Natural killer cell (primary cell): Measurements from ENCODE around the gene MYCBP2. TPM values are rescaled to one million over a fixed set of nuclear protein-coding genes. Genes with fewer than 3 reads are reported as not detected.
A peak's percentile ranks its signal among the peaks of the same experiment; 100 is the strongest.

Experiments used
- ATAC-seq, 3 donors: fragments of 150-1000 bp in 2 of 3; fragments of 200-7000 bp in 1 of 3; cut with Tn5 transposase; 1 replicate in 1 of 3; 2 replicates in 2 of 3; pipeline ENCODE4 v1.10.0; 2021; ENCODE audit warnings: mild to moderate bottlenecking in 2 of 3, moderate library complexity in 2 of 3
- DNase-seq, 2 donors: peaks; one replicate each; pipeline versions ENCODE4 v3.0.0 to v3.0.0-alpha.2; 2013 to 2021; ENCODE audit warnings: mixed read lengths in 1 of 2
- H3K27ac ChIP-seq: one replicate; pipeline ENCODE4 v1.5.1; 2013; ENCODE audit warnings: mild to moderate bottlenecking, low read length
- H3K27me3 ChIP-seq: one replicate; pipeline ENCODE4 v1.6.1; 2013; ENCODE audit warnings: low read length; ENCODE audit not compliant: control insufficient read depth, insufficient read depth
- H3K36me3 ChIP-seq: one replicate; pipeline ENCODE4 v1.6.1; 2013; ENCODE audit warnings: low read length; ENCODE audit not compliant: control insufficient read depth, insufficient read depth
- H3K4me1 ChIP-seq: one replicate; pipeline ENCODE4 v1.6.1; 2013; ENCODE audit warnings: low read length; ENCODE audit not compliant: control insufficient read depth, insufficient read depth
- H3K4me3 ChIP-seq: one replicate; pipeline ENCODE4 v1.5.1; 2013; ENCODE audit warnings: low read length
- H3K9me3 ChIP-seq: one replicate; pipeline ENCODE4 v1.6.1; 2013; ENCODE audit warnings: low read length; ENCODE audit not compliant: control insufficient read depth, insufficient read depth
- H3K27ac Mint-ChIP-seq, 2 donors: one replicate each; pipeline ENCODE4 v1.8.0; 2022; ENCODE audit warnings: mild to moderate bottlenecking in 2 of 2, mixed read lengths in 2 of 2, moderate library complexity in 1 of 2
- H3K27me3 Mint-ChIP-seq, 2 donors: one replicate each; pipeline ENCODE4 v1.8.0; 2022; ENCODE audit warnings: low read depth in 2 of 2, mixed read lengths in 2 of 2
- H3K36me3 Mint-ChIP-seq: one replicate; pipeline ENCODE4 v1.8.0; 2022; ENCODE audit warnings: mixed read lengths
- H3K4me1 Mint-ChIP-seq, 2 donors: one replicate each; pipeline ENCODE4 v1.8.0; 2022; ENCODE audit warnings: mixed read lengths in 2 of 2
- H3K4me3 Mint-ChIP-seq: one replicate; pipeline ENCODE4 v1.8.0; 2022; ENCODE audit warnings: mild to moderate bottlenecking, moderate library complexity, mixed read lengths
- H3K9me3 Mint-ChIP-seq, 2 donors: one replicate each; pipeline ENCODE4 v1.8.0; 2022; ENCODE audit warnings: mixed read lengths in 2 of 2
- CTCF ChIP-seq: fragments of 200-600 bp; IDR thresholded peaks from one replicate; pipeline ENCODE4 v1.8.0; 2022; ENCODE audit warnings: antibody characterized with exemption
- WGBS: methylation state at CpG from one replicate; pipeline ENCODE4 v1.1.7; 2013; ENCODE audit warnings: missing lambda C conversion rate; ENCODE audit not compliant: insufficient coverage; 5-methylcytosine and 5-hydroxymethylcytosine counted together
- intact Hi-C: fragments of 100-400 bp; cut with micrococcal nuclease; formaldehyde crosslinking; loops from one replicate; pipeline ENCODE4 v1.14.2; 2022
- total RNA-seq, 4 donors: library from RNA; stranded (reverse); fragments of 120-200 nt in 1 of 4; gene quantifications; one replicate each; pipeline versions ENCODE4 v1.2.3 to v1.2.4, GENCODE V29; 2013 to 2022

Gene MYCBP2
- total RNA-seq, 3 donors from 2014 or later (not counting 1 experiment from before 2014, with no cell fraction given), result 119 to 155 (median 147) TPM

DNA sequence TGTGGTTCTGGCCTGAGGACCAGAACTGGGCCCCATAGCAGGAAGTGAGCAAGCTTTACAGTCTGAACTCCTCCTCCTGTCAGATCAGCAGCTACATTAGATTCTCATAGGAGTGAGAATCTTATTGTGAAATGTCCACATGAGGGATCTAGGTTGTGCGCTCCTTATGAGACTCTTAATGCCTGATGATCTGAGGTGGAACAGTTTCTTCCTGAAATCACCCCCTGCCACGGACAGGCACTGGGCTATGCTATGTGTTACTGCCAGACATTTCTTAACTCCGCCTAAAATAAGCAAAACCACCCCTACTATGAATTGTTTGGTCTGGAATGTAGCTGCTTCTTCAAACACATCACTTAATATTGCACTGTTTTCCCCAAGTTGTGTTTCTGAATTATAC lies 304.6 kb downstream of the MYCBP2 start:
- Mint-ChIP-seq H3K27me3 (peaks cover 0 to 3% of the 10 kb centered on the region in 2 donors), H3K36me3 (peaks cover under 1% of the 10 kb centered on the region), H3K4me1 (peaks cover 47 to 56% of the 10 kb centered on the region in 2 donors), H3K27ac (peak overlapping the region in 1 of 2 donors; percentile 23), H3K4me3 (peak overlapping the region; percentile 13), H3K9me3 (no peaks in the 10 kb centered on the region)
- ATAC-seq, result no peak
- H3K27me3 ChIP-seq, result no peaks in the 10 kb centered on the region
- peaks cover 17% of the 10 kb centered on the region for H3K4me1 ChIP-seq
- H3K36me3 ChIP-seq, result peaks cover 28% of the 10 kb centered on the region
- 64% methylated on average over 3 of the region's 3 CpGs for WGBS
- intact Hi-C loops, result no loop called here
- no peaks in the 10 kb centered on the region for H3K9me3 ChIP-seq
- TF ChIP-seq CTCF, result no peak
- H3K4me3 ChIP-seq, result no peak overlapping the region
- DNase-seq, result no peak
- H3K27ac ChIP-seq, result no peak overlapping the region

DNA sequence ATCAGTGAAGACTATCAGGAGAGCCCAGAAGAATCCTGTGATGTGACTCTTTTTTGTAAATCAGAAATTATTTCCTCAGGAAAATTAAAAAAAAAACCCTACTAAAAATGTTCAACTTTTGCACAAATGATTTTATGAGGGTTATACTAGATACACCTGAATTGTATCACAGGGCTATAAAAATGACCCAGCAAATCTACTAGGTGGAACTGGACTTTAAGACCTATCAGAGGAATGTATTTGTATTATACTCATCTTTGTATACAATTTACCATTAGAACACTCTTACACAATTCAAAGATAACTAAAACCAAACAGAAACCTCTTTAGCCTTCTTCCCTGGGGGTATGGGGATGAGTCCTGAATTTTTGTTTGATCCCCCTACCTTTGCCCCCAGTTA lies 307.1 kb downstream of the MYCBP2 start:
- H3K4me1 Mint-ChIP-seq, result peaks cover 43 to 44% of the 10 kb centered on the region in 2 donors
- Histone ChIP-seq H3K36me3 (peaks cover 53% of the 10 kb centered on the region), H3K4me3 (no peak overlapping the region), H3K4me1 (peaks cover 7% of the 10 kb centered on the region), H3K9me3 (no peaks in the 10 kb centered on the region), H3K27me3 (no peaks in the 10 kb centered on the region), H3K27ac (no peak overlapping the region)
- intact Hi-C loops, result no loop called here
- DNase-seq (no peak), ATAC-seq (no peak)
- H3K27me3 Mint-ChIP-seq, result no peaks in the 10 kb centered on the region
- H3K4me3 Mint-ChIP-seq, result no peak overlapping the region
- H3K27ac Mint-ChIP-seq, result no peak overlapping the region
- H3K9me3 Mint-ChIP-seq, result no peaks in the 10 kb centered on the region
- no peak for TF ChIP-seq CTCF
- H3K36me3 Mint-ChIP-seq, result peaks cover 8% of the 10 kb centered on the region

DNA sequence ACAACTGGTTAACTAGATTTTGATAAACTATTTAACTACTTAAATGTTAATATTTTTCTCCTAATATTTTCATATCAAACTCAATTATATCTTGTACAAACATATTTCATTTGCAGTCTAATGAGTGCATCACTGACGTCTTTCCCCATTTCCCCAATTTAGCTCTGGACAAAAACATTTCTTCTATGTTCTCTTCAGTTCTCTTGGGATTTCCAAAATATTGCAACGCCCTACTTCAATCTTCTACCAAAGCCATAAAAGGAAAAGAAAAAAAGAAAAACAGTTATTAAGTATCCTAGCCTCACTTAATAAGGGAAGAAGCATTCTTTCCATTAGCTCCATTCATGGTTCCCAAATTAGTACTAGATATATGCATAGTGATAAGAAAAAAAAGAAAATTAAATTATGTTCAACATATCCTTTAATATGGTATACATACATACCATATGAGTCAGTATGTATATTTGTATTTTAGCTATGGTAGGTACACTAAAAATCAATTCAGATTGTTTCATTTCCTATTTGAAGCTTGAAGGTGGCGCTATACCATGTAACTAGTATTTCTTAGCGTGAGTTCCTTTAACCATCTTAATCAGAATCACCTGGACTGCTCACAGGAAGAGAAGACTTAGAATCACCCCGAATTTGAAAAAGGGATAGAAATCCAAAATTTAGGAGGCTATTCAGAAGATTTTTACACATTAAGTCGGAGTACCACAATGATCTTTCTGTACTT lies 309.8 kb downstream of the MYCBP2 start:
- peaks cover 76% of the 10 kb centered on the region for H3K36me3 ChIP-seq
- no peak for TF ChIP-seq CTCF
- intact Hi-C loops, result no loop called here
- Mint-ChIP-seq H3K27me3 (no peaks in the 10 kb centered on the region), H3K9me3 (no peaks in the 10 kb centered on the region), H3K36me3 (peaks cover 20% of the 10 kb centered on the region), H3K27ac (no peak overlapping the region), H3K4me1 (peaks cover 35 to 36% of the 10 kb centered on the region in 2 donors), H3K4me3 (no peak overlapping the region)
- no peak overlapping the region for H3K4me3 ChIP-seq
- no peak overlapping the region for H3K27ac ChIP-seq
- H3K4me1 ChIP-seq, result peaks cover under 1% of the 10 kb centered on the region
- ATAC-seq (no peak), DNase-seq (no peak)
- no peaks in the 10 kb centered on the region for H3K27me3 ChIP-seq
- 93% methylated on average over 3 of the region's 6 CpGs for WGBS
- H3K9me3 ChIP-seq, result no peaks in the 10 kb centered on the region
